AG08395 (cell line): ENCODE results near the gene ZNF76.
"Not testable (repeated sequence)": the region's sequence is repeated elsewhere in the genome, so short reads cannot be mapped to it uniquely, and the experiment has no call there.

Experiments
- DNase-seq: peaks from one replicate; pipeline ENCODE4 v3.0.0; 2012; ENCODE audit warnings: mixed read lengths, low spot score

The ZNF76 gene

GRCh38 chr6:35300848-35301247 is 41.3 kb downstream of the ZNF76 start:
- DNase-seq = no peak

DNA sequence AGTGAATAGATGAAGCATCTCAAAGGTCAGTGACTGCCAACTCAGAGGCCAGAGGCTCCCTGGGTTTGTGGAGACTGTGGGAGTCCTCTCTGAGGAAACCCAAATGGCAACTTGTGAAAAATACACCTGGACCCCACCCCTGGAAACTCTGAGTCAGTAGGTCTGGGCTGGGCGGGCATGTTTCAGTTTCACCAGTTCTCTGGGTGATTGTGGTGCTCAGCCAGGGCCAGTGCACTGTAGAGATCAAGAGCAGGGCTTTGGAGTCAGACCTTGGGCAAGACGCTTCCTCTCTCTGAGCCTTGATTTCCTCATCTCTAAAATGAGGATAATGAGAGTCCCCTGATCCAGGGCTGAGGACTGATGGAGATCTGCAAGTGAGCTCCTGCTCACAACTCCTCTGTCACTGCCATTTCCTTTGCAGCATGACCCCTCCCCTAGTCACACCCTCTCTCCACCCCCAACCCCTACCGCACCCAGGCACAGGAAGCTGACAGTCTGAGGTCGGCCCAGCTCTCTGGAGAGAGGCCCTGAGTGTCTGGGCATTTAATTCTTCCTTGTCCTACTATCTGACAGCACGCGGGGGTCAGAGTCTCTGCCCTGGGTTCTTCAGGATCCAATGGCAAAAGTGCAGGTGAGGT is 43.2 kb downstream of the ZNF76 start:
- DNase-seq = peak; percentile 38

DNA sequence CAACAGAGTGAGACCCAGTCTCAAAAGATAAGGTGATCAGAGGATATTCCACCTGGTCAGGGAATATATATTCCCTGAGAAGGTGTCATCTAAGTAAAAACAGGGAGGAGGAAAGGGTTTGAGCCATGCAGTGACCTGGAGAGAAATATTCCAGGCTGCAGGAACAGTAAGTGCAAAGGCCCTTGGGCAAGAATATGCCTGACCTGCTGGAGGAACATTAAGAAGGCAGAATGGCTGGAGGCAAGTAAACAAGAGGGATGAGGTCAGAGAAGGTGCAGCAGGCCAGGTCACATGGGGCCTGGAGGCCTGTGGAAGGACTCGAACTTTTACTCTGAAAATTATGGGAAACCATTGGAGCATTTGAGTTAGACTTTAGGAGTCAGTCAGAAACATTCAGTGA is 44.8 kb downstream of the ZNF76 start:
- DNase-seq = no peak

DNA sequence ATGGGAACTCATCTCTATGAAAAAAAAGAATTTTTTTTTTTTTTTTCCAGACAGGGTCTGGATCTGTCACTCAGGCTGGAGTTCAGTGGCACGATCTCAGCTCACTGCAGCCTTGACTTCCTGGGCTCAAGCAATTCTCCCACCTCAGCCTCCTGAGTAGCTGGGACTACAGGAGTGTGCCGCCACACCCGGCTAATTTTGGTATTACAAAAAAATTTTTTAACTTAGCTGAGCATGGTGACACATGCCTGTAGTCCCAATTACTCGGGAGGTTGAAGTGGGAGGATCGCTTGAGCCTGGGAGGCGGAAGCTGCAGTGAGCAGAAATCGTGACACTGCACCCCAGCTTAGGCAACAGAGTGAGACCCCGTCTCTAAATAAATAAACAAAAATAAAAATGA is 45.6 kb downstream of the ZNF76 start:
- DNase-seq = no peak

- not testable (repeated sequence) for DNase-seq
Observed at GRCh38 chr6:35307138-35307537, 47.6 kb downstream of the ZNF76 start.

DNA sequence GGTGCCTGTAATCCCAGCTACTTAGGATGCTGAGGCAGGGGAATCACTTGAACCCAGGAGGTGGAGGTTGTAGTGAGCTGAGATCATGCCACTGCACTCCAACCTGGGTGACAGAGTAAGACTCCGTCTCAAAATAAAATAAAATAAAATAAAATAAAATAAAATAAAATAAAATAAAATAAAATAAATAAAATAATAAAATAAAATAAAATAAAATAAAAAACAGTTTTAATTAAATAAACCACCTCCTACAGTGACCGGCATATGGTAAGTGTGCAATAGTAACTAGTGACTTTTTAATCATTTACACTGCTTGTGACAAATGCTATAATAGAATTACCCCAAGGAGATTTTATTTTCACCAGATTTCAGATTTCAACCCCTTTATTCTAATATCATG is 49.0 kb downstream of the ZNF76 start:
- DNase-seq = not testable (repeated sequence)

DNA sequence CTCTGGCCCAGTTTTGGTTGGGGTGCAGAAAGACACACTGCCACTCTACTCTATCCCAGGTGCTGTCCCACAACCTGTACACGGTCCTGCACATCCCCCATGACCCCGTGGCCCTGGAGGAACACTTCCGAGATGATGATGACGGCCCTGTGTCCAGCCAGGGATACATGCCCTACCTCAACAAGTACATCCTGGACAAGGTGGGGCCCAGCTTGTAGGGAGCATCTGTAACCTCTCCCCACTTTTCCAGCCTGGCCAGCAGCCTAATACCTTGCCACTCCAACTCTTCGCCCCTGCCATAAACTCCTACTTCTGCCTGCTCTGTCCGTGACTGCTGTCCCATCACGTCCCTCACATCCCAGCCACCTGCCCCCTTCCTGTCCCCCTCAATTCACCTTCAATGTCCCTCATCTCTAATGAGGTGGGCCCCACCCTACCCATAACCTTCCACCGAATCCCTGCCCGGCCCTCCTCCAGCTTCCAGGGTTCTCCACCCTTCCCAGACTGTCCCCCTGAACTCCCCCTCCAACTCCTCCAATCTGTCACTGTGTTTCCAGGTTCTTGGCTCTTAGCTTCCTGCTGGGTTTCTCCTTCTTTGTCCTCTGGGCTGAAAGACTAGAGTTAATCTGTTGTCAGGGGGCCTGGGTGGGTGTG is 50.2 kb downstream of the ZNF76 start:
- DNase-seq = no peak

- DNase-seq = no peak
Observed at GRCh38 chr6:35310265-35310831, 50.8 kb downstream of the ZNF76 start.

DNA sequence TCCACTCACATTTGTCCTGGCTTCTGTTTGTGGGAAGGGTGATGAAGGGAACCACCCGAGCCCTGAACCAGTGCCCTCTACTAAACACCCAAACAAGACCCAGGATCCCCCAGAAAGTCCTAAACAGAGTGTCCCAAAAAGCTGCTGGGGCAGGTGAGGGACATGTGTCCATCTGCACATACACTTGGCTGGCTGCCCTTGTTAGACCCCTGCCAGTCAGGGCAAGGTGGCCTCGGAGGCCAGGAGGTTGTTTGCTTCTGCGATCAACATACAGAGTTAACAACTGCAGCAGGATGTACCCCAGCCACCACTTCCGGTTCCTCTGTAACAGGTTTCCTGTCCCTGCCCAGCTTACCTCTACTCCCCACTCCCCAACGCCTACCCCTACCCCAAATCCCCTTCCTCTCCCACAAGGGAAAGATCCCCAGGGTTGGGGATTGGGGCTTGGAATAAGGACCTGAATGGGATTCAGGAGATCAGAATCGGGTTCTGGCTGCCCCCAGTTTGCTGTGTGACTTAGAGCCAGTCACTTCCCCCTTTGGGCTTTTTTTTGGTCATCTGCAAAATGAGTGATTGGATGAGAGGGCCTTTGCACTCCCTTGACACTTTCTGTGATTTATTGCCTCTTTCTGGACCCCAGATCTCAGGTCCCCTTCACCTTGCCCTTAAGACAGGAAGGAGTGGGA is 52.0 kb downstream of the ZNF76 start:
- DNase-seq = no peak

- DNase-seq = no peak
Observed at GRCh38 chr6:35312076-35312800, 52.7 kb downstream of the ZNF76 start.

- no peak for DNase-seq
Observed at GRCh38 chr6:35312807-35313206, 53.3 kb downstream of the ZNF76 start.

DNA sequence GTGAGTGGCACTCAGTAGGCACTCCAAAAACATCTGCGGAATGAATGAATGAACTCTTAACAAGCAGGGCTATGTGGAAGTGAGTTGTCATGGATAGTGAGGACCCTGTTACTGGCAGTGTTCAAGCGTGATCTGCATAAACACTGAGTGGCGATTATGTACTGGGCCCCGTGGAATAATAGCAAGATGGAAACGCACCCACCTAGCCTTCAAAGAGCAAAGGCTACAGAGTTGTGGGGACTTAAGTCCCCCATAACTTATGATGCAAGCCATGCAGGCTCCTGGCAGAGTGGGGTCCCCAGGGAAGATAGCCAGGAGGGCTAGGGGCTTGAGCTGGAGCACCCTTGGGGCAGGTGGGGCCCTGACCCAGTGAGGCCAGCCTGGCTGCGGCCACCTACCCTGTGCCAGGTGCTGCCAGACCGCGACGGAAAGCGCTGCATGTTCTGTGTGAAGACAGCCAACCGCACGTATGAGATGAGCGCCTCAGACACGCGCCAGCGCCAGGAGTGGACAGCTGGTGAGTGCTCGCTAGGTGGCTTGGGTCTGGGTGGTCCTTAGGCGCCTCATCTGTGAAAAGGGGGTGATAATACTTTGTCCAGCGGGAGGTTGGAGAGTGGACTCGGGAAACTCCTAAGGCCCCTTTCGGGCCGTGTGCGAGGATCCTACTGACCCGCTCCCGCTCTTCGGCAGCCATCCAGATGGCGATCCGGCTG is 58.1 kb downstream of the ZNF76 start:
- DNase-seq = no peak

GRCh38 chr6:35318196-35319171 is 58.9 kb downstream of the ZNF76 start:
- DNase-seq = peak; percentile 93

GRCh38 chr6:35319346-35320030 is 60.0 kb downstream of the ZNF76 start:
- no peak for DNase-seq

GRCh38 chr6:35320031-35320410 is 60.5 kb downstream of the ZNF76 start:
- no peak for DNase-seq

DNA sequence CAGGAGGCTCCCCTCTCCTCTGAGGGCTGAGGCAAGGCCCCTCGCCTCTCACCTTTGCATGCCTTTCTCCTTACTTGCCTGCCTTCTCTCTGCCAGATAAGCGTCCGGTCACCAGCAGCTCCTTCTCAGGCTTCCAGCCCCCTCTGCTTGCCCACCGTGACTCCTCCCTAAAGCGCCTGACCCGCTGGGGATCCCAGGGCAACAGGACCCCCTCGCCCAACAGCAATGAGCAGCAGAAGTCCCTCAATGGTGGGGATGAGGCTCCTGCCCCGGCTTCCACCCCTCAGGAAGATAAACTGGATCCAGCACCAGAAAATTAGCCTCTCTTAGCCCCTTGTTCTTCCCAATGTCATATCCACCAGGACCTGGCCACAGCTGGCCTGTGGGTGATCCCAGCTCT is 61.6 kb downstream of the ZNF76 start:
- no peak for DNase-seq

DNA sequence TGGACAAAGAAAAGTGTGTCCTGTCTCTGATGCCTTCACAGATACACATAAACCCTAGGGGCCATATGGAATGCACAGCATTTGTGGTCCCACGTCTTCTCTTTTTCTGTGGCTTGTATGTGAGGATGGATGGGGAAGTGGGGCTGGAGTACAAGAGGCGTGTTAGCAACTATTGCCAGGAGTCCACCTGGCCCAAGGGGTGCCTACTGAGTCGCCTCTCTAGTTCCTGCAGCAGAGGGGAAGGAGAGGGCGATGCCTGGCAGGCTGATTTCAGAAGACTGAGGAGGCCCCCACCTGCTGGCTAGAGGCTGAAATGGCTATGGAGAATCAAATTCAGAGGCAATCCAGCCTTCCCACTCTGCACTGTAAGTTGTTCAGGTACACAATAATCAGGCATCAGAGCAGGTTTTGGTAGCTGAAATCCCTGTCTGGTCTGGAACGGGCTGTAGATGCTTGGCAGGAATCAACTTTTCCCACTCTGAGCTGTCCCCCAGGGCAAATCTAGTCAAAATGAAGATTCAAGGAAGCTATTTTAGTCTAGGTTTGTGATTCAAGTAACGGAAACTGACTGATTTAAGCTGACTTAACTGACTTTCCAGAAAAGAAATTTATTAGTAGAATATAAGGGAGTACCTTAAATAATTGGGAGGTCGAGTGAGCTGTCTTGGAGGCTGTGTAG is 68.0 kb downstream of the ZNF76 start:
- DNase-seq = peak; percentile 74

- no peak for DNase-seq
Observed at GRCh38 chr6:35328108-35328723, 68.7 kb downstream of the ZNF76 start.

GRCh38 chr6:35328965-35329364 is 69.4 kb downstream of the ZNF76 start:
- not testable (repeated sequence) for DNase-seq
